HG02885 (cell line): ENCODE results near the gene COL5A1.

ENCODE experiments used
- ATAC-seq: cut with Tn5 transposase; IDR thresholded peaks from one replicate; pipeline ENCODE4 v1.9.1; 2021; ENCODE audit warnings: mild to moderate bottlenecking; ENCODE audit not compliant: unreplicated experiment, poor library complexity

Gene COL5A1

DNA sequence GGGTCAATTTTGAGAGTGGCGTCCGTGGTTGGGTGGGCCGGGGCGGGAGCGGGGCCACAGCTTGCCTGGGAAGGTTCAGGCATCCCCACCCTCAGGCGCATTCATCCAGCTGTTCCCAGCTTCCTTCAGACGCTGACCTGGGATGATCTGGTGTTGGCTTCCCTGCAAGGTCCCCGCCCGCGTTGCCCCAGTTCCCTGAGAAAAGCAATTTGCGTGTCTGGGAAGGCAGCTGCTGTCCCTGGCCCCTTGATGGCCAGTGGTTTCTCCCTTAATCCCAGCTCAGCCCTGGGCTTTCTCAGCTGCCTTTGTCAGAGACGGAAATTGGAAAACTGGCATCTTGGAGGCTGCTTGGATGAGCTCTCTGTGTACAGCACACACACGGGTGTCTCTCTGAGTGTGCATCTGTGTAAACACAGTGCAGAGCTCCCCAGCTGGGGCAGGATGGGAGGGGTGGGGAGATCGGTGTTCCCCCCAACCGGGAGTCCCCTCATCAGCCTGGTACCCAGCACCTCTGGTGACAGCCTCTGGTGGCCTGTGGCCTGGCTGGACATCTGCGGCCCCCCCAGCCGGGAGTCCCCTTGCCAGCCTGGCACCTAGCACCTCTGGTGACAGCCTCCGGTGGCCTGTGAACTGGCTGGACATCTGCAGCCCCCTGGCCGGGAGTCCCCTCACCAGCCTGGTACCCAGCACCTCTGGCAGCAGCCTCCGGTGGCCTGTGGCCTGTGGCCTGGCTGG lies 94.0 kb downstream of the COL5A1 start:
- no peak for ATAC-seq

DNA sequence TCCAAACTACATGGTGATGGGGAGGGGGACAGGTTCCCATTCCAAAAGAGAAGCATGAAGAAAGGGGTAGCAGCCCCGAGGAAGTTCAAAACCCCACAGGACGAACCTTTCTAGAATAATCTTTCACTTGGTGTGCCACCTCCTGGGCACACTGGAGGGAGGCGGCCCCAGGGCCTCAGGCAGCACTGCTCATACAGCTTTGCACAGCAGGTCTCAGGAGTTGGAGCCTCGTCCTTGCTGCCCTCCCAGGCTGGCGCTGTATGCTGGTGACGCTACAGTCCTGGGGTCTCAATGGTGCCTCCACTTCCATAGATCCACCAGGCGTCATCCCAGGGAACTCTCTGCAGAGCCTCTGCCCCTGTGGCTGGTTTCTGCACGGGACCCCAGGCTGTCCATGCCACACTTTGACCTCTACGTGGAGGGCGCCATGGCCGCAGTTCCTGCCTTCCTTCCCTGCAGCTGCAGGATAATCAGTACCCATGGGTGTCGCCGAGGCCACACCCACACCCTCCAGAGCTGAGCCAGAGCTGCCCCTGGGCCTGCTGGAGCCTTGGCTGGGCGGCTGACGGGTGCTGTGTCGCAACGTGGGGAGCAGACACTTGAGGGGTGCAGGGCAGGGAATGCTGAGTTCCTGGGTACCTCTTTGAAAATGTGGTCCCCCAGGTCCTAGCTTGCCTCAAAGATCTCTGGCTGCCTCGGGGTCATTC lies 95.3 kb downstream of the COL5A1 start:
- no peak for ATAC-seq

DNA sequence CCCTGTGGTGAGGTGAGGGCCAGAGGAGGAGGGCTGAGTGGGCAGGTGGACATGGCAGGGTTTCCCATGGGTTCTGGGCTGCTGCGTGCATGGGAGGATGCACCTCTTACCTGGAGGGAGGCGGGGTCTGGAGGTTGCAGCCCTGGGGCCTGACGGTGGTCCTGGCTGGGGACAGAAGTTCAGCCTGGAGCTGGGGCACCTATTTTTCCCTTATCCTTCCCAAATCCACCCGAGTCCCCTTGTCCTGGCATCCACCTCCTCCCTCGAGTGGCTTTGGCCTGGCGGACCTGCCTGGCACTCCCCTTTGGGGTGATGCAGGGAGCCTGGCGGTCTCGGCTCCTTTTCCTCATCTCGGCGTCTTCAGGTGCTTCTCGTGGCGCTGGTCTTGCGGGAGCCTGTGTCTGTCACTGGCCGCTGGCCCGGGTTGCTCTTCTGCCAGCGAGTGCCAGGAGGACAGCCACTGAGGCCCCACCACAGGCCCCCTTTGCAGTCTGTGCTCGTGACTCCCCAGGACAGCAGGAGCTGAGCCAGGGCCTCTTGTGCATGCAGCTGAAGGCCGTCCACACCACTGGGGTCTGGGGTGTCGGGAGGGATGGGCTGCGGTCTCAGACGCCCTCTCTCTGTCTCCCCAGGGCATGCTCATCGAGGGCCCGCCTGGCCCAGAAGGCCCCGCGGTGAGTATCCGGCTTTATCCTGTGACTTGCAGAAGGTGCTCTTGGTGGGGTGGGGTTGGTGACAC lies 96.4 kb downstream of the COL5A1 start:
- no peak for ATAC-seq

DNA sequence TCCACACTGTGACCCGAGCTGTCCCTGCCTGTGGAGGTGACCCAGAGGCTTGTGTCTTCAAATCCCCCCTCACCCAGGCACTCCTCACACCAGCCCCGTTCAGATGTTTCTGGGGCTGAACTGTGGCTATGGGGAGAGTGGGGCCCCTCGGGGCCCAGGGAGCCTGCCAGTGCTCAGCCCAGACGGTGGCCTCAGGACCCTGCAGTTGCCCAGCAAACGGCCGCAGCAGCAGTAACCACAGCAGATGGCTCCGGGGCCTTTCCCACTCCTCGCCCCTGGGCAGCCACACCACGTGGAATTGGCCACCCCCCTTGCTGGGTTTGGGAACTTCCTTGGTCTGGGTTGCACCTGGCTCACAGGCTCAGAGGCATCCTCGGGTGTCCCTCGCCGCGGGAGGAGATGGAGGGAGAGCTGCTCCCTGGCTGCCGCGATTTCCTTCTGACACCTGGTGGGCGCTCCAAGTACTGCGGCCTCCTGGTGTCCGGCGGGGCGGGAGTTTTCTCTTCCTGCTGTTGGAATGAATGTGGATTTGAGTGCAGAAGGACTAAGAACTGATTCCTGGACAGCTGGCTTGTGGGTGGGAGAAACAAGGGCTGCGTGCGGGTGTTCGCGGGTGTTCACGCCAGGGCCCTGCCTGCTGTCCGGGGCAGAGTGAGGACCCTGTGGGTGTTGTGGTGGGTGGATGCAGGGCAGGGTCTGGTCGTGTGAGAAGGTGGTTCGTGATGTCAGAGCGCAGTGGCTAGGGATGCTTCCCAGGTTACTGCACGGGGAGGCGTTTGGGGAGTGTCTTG lies 97.5 kb downstream of the COL5A1 start:
- ATAC-seq, result no peak

DNA sequence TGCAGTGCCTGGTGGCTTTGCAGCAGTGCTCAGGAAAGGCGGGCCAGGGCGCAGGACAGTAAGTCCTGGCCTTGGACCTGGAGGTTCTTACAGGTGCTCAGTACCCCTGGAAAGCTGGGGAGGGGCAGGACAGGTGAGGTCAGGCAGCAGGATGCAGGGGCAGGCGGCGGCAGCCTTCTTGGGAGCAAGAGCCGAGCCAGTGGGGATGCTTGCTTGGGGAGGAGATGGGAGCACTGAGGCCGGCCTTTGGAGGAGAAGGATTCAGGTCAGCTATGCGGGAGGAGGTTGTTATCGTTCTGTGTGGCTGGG lies 98.0 kb downstream of the COL5A1 start:
- ATAC-seq, result no peak

DNA sequence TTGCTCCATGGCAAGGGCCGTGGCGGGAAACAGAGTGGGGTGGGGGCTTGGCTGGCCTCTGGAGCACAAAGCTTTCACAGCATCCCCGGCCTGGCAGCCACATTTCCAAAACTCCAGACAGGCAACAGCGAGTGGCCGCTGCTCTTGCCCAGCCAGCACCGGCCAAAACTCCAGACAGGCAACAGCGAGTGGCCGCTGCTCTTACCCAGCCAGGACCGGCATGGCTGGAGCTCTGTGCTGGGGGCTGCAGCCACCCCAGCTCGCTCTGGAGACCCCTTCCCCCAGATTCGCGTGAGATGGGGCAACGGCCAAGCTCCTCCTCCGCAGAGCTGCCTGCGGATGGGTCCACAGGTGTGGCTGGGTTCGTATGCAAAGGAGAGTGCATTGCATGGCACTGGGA lies 98.5 kb downstream of the COL5A1 start:
- ATAC-seq, result no peak

DNA sequence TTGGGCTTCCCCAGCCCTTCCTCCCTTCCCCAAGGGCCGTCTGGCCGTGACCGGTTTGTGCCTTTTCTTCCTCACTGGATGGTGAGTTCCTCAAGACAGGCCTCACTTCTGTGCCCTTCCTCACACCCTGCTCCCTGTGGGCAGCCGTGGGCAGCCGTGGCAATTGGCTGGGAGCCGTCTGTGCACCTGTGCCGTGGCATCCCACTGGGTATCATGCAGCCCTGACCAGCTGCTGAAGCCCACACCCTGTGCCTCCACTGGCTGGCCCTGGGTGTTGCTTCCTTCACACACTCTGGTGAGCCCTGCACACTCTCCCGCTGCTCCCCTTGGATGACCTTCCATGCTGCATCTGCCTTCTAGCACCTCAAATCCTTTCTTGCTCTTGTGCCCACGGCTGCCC lies 100.2 kb downstream of the COL5A1 start:
- ATAC-seq, result no peak

DNA sequence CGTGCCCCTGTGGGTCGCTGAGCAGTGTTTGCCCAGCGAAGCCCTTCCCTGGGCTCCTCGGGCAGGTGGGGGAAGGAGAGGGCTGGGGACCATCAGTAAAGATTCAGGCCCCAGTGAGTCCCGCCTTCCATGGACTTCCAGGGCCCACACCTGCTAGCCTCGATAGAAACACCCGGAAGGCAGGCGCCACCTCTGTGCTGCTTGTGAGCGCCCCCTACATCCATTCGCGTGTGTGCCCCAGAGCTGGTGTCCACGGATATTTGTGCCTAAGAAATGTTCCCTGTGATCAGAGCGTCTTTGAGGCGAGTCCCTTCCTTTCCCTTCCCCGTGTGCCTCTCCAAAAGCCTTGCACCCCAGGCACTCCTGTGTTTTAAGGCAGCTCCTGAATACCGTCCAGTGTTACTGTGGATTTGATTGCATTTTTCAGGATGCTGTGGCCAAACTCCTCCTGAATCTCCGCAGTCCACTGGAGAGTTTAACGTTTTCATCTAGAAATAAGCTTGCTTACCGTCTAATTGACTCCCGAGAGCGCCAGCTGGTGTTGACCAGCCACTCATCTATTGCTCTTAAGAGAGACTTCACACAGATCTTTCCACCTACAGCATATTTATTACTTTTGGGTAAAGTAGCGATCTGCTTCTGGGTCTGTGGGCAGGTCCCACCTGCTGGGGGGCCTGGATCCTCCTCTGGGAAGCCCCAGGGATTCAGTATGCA lies 101.4 kb downstream of the COL5A1 start:
- ATAC-seq, result no peak

DNA sequence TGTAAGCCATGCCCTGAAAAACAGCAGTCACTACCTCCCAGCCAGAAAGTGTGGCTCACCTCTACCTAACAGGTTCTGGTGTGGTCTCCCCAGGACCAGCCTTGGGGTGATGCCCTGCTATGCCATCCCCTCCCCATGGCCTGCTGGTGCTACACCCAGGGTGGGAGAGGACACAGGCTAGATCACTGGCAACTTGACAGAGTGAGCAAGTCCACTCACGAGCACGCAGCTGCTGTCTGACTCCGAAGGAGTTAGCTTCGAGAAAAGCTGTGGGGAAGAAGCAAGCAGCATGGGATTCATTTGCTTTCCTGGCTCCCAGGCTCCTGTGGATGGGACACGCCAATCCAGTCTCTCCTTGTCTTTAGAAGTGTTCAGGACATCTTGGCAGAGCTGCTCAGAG lies 102.2 kb downstream of the COL5A1 start:
- ATAC-seq, result no peak

DNA sequence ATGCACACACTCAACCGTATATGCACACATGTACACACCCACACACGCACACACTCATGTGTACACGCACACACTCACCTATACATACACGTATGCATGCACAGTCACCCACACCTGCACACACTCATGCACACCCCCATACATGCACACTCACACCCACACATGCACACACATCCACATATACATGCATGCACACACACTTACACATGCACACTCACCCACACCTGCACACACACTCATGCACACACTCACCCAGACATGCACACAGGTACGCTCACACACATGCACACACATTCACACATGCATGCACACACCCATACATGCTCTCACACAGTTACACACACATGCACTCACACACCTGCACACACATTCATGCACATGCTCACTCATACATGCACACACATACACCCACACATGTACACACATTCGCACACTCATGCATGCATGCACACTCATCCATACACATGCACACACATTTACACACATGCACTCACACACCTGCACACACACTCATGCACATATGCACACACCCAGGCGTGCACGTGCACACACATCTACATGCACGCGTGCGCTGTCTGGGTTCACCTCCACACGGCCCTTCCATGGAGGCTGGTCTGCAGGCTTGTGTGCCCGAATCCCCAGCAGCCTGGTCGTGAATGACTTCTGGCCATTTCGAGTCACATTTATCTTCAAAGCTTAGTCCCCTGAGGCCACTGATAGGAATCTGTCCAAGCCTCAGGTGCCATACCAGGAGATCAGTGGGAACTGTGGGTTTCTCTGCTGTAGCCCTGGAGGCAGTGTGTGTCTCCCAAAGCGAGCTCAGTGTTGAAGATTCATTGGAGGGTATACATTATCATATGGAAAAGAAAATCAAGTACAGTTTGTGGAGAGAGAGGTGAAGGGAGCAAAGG lies 103.0 kb downstream of the COL5A1 start:
- no peak for ATAC-seq

DNA sequence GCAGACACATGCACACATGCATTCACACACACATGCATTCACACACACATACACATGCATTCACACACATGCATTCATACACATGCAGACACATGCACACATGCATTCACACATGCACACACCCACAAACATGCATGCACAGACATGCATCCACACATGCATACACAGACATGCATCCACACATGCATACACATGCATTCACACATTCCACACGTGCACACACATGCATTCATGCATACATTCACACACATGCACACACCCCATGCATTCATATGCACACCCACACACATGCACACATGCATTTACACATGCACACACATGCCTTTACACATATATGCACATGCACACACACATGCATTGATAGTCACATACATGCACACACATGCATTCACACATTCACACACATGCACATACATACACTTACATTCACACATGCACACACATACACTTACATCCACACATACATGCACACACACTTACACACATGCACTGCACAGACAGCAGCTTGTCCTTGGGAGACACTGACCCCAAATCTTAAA lies 106.4 kb downstream of the COL5A1 start:
- no peak for ATAC-seq

DNA sequence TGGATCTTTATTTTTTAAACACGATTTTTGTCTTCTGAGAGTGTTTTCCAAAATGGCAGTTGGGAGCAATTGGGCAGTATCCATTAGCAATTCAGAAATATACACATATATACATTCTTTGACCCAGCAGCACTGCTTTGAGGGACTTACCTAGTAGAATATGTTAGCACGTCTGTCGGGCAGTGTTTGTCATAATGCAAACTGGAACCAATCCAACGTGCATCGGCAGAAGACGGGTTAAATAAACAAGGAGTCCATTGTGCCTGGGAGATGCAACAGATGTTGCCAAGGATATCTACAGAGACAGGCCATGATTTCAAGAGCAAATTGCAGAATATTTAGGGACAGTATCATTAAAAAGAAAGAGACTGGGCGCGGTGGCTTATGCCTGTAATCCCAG lies 107.0 kb downstream of the COL5A1 start:
- no peak for ATAC-seq

DNA sequence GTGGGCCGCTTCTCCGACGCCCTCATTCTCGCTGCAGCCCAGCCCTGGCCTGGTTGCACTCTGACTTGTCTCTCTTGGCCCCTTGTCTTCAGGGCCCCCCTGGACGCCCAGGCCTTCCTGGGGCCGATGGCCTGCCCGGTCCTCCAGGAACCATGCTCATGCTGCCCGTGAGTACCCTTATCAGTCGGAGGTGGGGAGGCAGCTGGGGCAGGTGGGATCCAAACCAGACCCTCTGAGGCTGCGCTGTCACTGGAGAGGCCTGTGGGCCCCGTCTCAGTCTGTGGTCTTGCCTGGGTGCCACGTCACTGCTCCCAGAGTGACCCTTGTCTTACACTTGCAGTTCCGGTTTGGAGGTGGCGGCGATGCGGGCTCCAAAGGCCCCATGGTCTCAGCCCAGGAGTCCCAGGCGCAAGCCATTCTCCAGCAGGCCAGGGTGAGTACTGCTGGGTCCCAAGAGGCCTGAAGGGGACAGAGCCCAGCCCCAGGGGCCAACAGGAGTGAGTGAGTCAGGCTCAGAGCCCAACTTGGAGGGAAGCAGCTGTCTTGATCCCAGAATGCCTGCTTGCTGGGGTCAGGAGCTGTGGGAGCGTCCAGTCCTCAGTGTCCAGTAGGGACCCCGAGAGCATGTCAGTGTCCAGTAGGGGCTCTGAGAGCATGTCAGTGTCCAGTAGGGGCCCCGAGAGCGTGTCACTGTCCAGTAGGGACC lies 109.0 kb downstream of the COL5A1 start:
- no peak for ATAC-seq

DNA sequence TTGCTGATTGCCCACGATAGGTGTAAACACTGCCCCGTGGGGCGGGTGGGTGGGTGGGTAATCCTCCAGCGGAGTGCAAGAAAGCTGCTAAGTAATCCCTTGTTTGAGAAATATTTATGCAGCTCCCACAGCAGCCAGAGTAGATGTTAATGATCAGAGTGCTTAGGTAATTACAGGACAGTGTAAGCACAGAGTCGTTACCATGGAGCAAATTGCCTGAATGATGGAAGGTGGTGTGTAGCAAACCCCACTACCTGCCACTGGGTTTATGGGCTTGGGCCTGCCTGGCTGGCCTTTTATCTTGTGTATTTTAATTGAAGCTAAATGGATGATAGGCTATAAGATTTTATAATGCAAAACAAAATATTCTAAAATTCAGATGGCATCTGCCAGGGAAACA lies 110.0 kb downstream of the COL5A1 start:
- no peak for ATAC-seq

DNA sequence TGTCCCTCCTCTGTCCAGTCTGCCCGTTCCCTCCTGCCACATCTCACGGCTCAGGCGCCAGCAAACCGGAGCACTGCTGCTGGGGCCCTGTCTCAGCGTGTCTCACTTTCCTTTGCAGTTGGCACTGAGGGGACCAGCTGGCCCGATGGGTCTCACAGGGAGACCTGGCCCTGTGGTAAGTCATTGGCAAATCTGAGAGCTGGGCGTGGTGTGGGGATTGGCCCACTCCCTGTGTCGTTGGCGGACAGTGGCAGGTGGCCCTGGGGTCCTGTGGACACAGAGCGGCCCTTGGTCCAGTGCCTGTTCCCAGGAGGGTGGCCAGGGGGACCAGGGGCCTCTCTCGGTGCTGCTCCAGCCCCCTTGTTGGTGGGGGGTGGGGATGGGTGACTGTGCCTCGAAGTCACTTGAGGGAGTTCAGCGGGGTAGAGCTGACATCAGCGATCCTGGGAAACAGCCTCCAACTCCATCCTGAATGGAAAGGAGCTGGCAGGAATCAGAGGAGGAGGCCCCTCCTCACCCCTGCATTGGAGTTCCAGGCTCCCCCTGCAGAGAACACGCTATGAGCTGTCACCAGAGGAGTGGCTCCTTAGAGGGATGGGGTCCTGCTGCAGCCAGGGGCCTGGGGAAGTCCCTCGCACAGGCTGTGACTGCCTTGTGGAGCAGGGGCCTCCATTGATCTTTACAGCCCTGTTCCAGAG lies 111.0 kb downstream of the COL5A1 start:
- ATAC-seq, result no peak

DNA sequence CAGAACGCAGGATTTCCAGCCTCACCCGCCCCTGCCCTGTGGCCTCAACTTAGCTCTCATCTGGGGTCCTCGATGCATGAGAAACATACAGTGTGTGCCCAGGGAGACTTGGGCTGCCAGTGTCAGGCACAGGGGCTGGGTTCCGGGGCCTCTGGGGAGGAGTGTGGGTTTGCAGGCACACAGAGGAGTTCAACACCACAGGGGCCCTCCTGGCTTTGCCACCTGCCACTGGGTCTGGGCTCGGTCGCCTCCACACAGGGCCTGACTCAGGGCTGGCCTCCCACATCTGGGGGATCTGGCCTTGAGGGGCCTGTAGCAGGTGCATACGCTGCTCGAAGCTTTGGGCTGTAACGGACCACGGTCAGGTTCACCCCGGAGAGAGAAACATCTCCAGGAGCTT lies 111.6 kb downstream of the COL5A1 start:
- ATAC-seq, result no peak

DNA sequence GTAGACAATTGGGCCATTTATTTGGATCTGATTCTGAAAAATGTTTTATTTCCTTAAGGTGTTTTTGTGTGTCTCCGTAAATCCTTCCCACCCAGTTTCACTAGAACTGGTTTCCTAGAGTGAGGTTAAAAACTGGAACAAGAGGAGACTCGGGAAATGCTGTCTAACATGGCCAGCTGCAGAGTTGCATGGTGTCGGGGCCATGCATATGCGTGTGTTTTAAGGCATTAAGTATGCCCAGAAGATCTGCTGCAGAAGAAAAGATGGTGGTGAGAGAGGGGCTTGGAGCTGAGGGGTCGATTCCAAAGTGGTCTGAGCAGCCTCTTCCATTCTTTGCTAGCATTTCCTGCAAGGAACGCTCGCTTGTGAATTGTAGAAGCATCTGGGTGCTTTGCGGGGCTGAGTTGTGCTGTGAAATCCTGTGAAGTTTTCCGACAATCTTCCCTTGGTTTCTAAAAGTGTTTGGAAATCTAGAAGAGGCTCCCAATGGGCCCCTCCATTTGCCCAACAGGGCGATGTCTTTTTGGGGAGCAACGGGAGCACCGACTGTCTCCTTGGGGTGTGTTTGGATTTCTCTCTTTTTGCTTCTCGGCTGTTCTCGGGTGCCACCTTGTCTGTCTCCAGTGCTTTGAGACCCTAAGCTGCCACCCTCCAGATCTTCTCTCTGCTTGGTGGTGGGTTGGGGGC lies 113.8 kb downstream of the COL5A1 start:
- no peak for ATAC-seq
